ENCODE data around the gene BCL2L2.

Gene BCL2L2

GRCh38 chr14:23358553-23359166 is 52.0 kb downstream of the BCL2L2 start (continued):
- TF ChIP-seq, protein P1, sequence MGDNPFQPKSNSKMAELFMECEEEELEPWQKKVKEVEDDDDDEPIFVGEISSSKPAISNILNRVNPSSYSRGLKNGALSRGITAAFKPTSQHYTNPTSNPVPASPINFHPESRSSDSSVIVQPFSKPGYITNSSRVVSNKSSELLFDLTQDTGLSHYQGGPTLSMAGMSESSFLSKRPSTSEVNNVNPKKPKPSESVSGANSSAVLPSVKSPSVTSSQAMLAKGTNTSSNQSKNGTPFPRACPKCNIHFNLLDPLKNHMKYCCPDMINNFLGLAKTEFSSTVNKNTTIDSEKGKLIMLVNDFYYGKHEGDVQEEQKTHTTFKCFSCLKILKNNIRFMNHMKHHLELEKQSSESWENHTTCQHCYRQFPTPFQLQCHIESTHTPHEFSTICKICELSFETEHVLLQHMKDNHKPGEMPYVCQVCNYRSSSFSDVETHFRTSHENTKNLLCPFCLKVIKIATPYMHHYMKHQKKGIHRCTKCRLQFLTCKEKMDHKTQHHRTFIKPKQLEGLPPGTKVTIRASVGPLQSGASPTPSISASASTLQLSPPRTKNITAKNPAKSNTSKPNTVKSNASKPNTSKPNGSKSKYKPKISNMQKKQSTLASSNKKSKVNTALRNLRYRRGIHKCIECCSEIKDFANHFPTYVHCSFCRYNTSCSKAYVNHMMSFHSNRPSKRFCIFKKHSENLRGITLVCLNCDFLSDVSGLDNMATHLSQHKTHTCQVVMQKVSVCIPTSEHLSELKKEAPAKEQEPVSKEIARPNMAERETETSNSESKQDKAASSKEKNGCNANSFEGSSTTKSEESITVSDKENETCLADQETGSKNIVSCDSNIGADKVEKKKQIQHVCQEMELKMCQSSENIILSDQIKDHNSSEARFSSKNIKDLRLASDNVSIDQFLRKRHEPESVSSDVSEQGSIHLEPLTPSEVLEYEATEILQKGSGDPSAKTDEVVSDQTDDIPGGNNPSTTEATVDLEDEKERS (tag by site-specific recombination; IDR thresholded peaks at IDR 0.05) = no peak
- TF ChIP-seq ZNF560 (tag by site-specific recombination; IDR thresholded peaks at IDR 0.05; ENCODE audit: borderline replicate concordance) (no peak), SP7 (tag by site-specific recombination; IDR thresholded peaks at IDR 0.05) (no peak), SP3 (tag by site-specific recombination; IDR thresholded peaks at IDR 0.05) (no peak), ZNF768 (tag by site-specific recombination; IDR thresholded peaks at IDR 0.05) (no peak)

- Histone ChIP-seq H3K4me1 (ENCODE audit: control insufficient read depth, insufficient read depth, low read length) (no peaks in the 10 kb centered on the region), H3K9me3 (ENCODE audit: control insufficient read depth, insufficient read depth, low read depth, low read length) (no peaks in the 10 kb centered on the region), H3K27ac (ENCODE audit: extremely low read depth, low read depth, low read length) (no peak overlapping the region), H3K4me3 (ENCODE audit: low read depth, low read length) (no peak overlapping the region), H3K36me3 (ENCODE audit: control insufficient read depth in 2 of 2, insufficient read depth in 1 of 2, low read length in 2 of 2) (no peaks in the 10 kb centered on the region)
- CTCF ChIA-PET = interaction anchor here (0.8 kb wide), 1 partner anchor 21 kb away, joined by 3 read pairs; no protein-coding TSS in a partner anchor
- POLR2A ChIA-PET = no interaction called here
- TF ChIP-seq, protein P2, sequence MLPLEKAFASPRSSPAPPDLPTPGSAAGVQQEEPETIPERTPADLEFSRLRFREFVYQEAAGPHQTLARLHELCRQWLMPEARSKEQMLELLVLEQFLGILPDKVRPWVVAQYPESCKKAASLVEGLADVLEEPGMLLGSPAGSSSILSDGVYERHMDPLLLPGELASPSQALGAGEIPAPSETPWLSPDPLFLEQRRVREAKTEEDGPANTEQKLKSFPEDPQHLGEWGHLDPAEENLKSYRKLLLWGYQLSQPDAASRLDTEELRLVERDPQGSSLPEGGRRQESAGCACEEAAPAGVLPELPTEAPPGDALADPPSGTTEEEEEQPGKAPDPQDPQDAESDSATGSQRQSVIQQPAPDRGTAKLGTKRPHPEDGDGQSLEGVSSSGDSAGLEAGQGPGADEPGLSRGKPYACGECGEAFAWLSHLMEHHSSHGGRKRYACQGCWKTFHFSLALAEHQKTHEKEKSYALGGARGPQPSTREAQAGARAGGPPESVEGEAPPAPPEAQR (tag by site-specific recombination; IDR thresholded peaks at IDR 0.05) = no peak
- TF ChIP-seq ZNF530 (tag by site-specific recombination; IDR thresholded peaks at IDR 0.05; ENCODE audit: low read depth) = no peak
- no peak for TF ChIP-seq ZNF174 (tag by site-specific recombination; IDR thresholded peaks at IDR 0.05)
- no peak for TF ChIP-seq ZNF416 (tag by site-specific recombination; IDR thresholded peaks at IDR 0.05)
- TF ChIP-seq ZNF747 (tag by site-specific recombination; IDR thresholded peaks at IDR 0.05) = no peak
- TF ChIP-seq ZNF521 (tag by site-specific recombination; IDR thresholded peaks at IDR 0.05) = no peak
- TF ChIP-seq ZNF324 (tag by site-specific recombination; IDR thresholded peaks at IDR 0.05) = no peak
- TF ChIP-seq ZNF350 (tag by site-specific recombination; IDR thresholded peaks at IDR 0.05) = no peak
- no peak for TF ChIP-seq ZBTB7A (tag by site-specific recombination; IDR thresholded peaks at IDR 0.05; ENCODE audit: low read depth)
- no peak for TF ChIP-seq ZBTB48 (tag by site-specific recombination; IDR thresholded peaks at IDR 0.05)
- no peak for TF ChIP-seq ZNF292 (tag by site-specific recombination; IDR thresholded peaks at IDR 0.05; ENCODE audit: borderline replicate concordance, low read depth)
- no peak for TF ChIP-seq ZNF10 (tag by site-specific recombination; IDR thresholded peaks at IDR 0.05)
- TF ChIP-seq ZNF677 (tag by site-specific recombination; IDR thresholded peaks at IDR 0.05) = no peak
- no peak for TF ChIP-seq SALL2 (tag by site-specific recombination; IDR thresholded peaks at IDR 0.05; ENCODE audit: borderline replicate concordance)
- TF ChIP-seq, protein P3, sequence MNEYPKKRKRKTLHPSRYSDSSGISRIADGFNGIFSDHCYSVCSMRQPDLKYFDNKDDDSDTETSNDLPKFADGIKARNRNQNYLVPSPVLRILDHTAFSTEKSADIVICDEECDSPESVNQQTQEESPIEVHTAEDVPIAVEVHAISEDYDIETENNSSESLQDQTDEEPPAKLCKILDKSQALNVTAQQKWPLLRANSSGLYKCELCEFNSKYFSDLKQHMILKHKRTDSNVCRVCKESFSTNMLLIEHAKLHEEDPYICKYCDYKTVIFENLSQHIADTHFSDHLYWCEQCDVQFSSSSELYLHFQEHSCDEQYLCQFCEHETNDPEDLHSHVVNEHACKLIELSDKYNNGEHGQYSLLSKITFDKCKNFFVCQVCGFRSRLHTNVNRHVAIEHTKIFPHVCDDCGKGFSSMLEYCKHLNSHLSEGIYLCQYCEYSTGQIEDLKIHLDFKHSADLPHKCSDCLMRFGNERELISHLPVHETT (tag by site-specific recombination; IDR thresholded peaks at IDR 0.05) = no peak
Measured at GRCh38 chr14:23359167-23359626, 52.6 kb downstream of the BCL2L2 start.

Data from HEK293 (cell line).